ENCODE data around the gene ZNRF2. TPM values are rescaled to one million over a fixed set of nuclear protein-coding genes. Genes with fewer than 3 reads are reported as not detected.

Gene ZNRF2
- total and polyA plus RNA-seq, 2 of the 13 experiments (the other 11 are each of a cell fraction or from before 2014, with no cell fraction given), result 3.5 to 7.7 TPM

DNA sequence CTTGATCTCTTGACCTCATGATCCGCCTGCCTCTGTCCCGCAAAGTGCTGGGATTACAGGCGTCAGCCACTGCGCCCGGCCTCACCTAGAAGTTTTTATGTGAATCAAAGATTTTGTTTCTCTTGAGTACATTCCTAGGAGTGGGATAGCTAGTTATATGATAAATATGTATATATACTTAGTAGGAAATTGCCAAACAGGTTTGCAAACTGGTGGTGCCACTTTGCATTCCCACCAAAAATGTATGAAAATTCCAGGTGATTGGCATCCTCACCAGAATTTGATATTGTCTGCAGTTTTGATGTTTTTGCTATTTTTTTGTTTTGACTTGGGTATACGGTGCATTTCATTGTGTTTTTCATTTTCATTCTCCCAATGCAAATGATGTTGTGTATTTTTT is 107.4 kb downstream of the ZNRF2 start (continued):
- TF ChIP-seq MATR3 (CRISPR knock-in tag; IDR thresholded peaks at IDR 0.05) (no peak), ETV6 (CRISPR knock-in tag; conservative IDR thresholded peaks at IDR 0.05) (no peak), ZNF101 (CRISPR knock-in tag; IDR thresholded peaks at IDR 0.05; ENCODE audit: borderline replicate concordance, low read depth) (no peak)
- TF ChIP-seq, protein P1, sequence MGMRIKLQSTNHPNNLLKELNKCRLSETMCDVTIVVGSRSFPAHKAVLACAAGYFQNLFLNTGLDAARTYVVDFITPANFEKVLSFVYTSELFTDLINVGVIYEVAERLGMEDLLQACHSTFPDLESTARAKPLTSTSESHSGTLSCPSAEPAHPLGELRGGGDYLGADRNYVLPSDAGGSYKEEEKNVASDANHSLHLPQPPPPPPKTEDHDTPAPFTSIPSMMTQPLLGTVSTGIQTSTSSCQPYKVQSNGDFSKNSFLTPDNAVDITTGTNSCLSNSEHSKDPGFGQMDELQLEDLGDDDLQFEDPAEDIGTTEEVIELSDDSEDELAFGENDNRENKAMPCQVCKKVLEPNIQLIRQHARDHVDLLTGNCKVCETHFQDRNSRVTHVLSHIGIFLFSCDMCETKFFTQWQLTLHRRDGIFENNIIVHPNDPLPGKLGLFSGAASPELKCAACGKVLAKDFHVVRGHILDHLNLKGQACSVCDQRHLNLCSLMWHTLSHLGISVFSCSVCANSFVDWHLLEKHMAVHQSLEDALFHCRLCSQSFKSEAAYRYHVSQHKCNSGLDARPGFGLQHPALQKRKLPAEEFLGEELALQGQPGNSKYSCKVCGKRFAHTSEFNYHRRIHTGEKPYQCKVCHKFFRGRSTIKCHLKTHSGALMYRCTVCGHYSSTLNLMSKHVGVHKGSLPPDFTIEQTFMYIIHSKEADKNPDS (CRISPR knock-in tag; IDR thresholded peaks at IDR 0.05), result no peak

DNA sequence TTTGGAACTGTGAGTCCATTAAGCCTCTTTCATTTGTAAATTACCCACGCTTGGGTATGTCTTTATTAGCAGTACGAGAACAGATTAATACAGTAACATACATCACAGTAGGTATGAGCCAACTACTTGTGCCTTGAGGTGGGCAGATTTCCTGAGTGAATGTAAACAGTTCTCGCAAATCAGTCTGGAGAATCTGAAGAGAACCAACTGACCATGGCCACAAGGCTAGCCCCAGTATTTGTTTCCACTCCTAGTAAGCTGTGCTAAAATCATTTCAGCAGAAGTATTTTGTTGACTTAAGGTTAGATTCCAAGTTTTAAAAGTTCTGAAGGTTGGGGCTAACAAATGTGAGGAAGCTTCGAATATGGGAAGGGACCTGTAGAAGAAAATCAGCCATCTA is 111.3 kb downstream of the ZNRF2 start:
- Histone ChIP-seq H4K20me1 (ENCODE audit: insufficient read depth, low read length) (no peaks in the 10 kb centered on the region), H3K27me3 (ENCODE audit: control insufficient read depth in 1 of 2, insufficient read depth in 2 of 2, low read length in 2 of 2) (no peaks in the 10 kb centered on the region), H3K9ac (ENCODE audit: insufficient read depth, low read depth, low read length) (no peak overlapping the region), H2AFZ (ENCODE audit: low read length) (no peak overlapping the region), H3K9me3 (ENCODE audit: low read length) (no peaks in the 10 kb centered on the region), H3K27ac (ENCODE audit: extremely low read length, insufficient read depth, low read length) (no peak overlapping the region), H3K79me2 (ENCODE audit: insufficient read depth, low read length) (no peaks in the 10 kb centered on the region), H3K4me1 (ENCODE audit: insufficient read depth, low read length) (no peaks in the 10 kb centered on the region), H3K4me2 (ENCODE audit: low read depth, low read length) (no peak overlapping the region), H3K4me3 (replicated peaks in 1 of 3; ENCODE audit: insufficient read depth in 1 of 3, low read depth in 2 of 3, low read length in 3 of 3) (no peak overlapping the region), H3K36me3 (replicated peaks in 1 of 2; ENCODE audit: control insufficient read depth in 1 of 2, insufficient read depth in 2 of 2, low read length in 2 of 2) (no peaks in the 10 kb centered on the region)
- CTCF ChIA-PET (ENCODE audit: low intra/inter-chr PET ratio, low total read pairs), result no interaction called here
- in situ Hi-C loops (cut with HindIII; ENCODE audit: extremely low pct_ligation_motif_present, low pct_unique_long_range_greater_than_20kb) (no loop called here), intact Hi-C loops (cut with micrococcal nuclease; ENCODE audit: unreplicated experiment) (no loop called here)
- ATAC-seq (no peak), DNase-seq (ENCODE audit: low spot score) (no peak), FAIRE-seq (no peak)
- WGBS (ENCODE audit: low lambda C conversion rate), result 94% methylated on average over 4 of the region's 4 CpGs
- no TSS peak for BruUV-seq (replicated peaks)
- POLR2A ChIA-PET, result no interaction called here
- TF ChIP-seq, protein P2, sequence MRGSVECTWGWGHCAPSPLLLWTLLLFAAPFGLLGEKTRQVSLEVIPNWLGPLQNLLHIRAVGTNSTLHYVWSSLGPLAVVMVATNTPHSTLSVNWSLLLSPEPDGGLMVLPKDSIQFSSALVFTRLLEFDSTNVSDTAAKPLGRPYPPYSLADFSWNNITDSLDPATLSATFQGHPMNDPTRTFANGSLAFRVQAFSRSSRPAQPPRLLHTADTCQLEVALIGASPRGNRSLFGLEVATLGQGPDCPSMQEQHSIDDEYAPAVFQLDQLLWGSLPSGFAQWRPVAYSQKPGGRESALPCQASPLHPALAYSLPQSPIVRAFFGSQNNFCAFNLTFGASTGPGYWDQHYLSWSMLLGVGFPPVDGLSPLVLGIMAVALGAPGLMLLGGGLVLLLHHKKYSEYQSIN (CRISPR knock-in tag; IDR thresholded peaks at IDR 0.05; ENCODE audit: borderline replicate concordance), result no peak
- TF ChIP-seq ZFYVE20 (CRISPR knock-in tag; IDR thresholded peaks at IDR 0.05; ENCODE audit: borderline replicate concordance, low read depth) (no peak), KLF9 (CRISPR knock-in tag; IDR thresholded peaks at IDR 0.05; ENCODE audit: low read depth) (no peak), ZNF230 (CRISPR knock-in tag; IDR thresholded peaks at IDR 0.05) (no peak), MIXL1 (CRISPR knock-in tag; IDR thresholded peaks at IDR 0.05) (no peak), ZBTB42 (CRISPR knock-in tag; IDR thresholded peaks at IDR 0.05) (no peak), MED1 (CRISPR knock-in tag; IDR thresholded peaks at IDR 0.05) (no peak), ZNF207 (IDR thresholded peaks at IDR 0.05; ENCODE audit: borderline replicate concordance) (no peak), KLF13 (CRISPR knock-in tag; IDR thresholded peaks at IDR 0.05) (no peak), ZKSCAN1 (IDR thresholded peaks at IDR 0.05; ENCODE audit: low read length) (no peak), FOSL2 (CRISPR knock-in tag; IDR thresholded peaks at IDR 0.05) (no peak), HOXA3 (CRISPR knock-in tag; IDR thresholded peaks at IDR 0.05) (no peak)
- TF ChIP-seq, protein P3, sequence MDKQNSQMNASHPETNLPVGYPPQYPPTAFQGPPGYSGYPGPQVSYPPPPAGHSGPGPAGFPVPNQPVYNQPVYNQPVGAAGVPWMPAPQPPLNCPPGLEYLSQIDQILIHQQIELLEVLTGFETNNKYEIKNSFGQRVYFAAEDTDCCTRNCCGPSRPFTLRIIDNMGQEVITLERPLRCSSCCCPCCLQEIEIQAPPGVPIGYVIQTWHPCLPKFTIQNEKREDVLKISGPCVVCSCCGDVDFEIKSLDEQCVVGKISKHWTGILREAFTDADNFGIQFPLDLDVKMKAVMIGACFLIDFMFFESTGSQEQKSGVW (CRISPR knock-in tag; IDR thresholded peaks at IDR 0.05; ENCODE audit: borderline replicate concordance), result no peak
- TF ChIP-seq, protein P4, sequence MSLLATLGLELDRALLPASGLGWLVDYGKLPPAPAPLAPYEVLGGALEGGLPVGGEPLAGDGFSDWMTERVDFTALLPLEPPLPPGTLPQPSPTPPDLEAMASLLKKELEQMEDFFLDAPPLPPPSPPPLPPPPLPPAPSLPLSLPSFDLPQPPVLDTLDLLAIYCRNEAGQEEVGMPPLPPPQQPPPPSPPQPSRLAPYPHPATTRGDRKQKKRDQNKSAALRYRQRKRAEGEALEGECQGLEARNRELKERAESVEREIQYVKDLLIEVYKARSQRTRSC (CRISPR knock-in tag; IDR thresholded peaks at IDR 0.05; ENCODE audit: low read depth), result no peak
- TF ChIP-seq, protein P5, sequence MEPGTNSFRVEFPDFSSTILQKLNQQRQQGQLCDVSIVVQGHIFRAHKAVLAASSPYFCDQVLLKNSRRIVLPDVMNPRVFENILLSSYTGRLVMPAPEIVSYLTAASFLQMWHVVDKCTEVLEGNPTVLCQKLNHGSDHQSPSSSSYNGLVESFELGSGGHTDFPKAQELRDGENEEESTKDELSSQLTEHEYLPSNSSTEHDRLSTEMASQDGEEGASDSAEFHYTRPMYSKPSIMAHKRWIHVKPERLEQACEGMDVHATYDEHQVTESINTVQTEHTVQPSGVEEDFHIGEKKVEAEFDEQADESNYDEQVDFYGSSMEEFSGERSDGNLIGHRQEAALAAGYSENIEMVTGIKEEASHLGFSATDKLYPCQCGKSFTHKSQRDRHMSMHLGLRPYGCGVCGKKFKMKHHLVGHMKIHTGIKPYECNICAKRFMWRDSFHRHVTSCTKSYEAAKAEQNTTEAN (CRISPR knock-in tag; conservative IDR thresholded peaks at IDR 0.05), result no peak

All from HepG2 (cell line).